HG03571 (cell line): ENCODE data around the gene ING5.
A peak's percentile ranks its signal among the peaks of the same experiment; 100 is the strongest.
"Not testable (repeated sequence)": the region's sequence is repeated elsewhere in the genome, so short reads cannot be mapped to it uniquely, and the experiment has no call there.

ENCODE experiments used
- ATAC-seq: cut with Tn5 transposase; IDR thresholded peaks from one replicate; pipeline ENCODE4 v1.9.1; 2021; ENCODE audit not compliant: unreplicated experiment

Gene ING5

GRCh38 chr2:241701399-241702154, at the start of gene ING5:
TSS of gene ING5 (plus strand) at chr2:241702039. CDS start at chr2:241702066, 27 bp downstream.
- peak; percentile 47 for ATAC-seq

GRCh38 chr2:241652142-241652541, 49.7 kb upstream of the ING5 start:
- ATAC-seq, result no peak

- no peak for ATAC-seq
These were observed 49.1 kb upstream of the ING5 start for GRCh38 chr2:241652722-241653121.

GRCh38 chr2:241653210-241653750, 48.6 kb upstream of the ING5 start:
- no peak for ATAC-seq

GRCh38 chr2:241654551-241654950, 47.3 kb upstream of the ING5 start:
- ATAC-seq, result no peak

- ATAC-seq, result no peak
These were observed 46.2 kb upstream of the ING5 start for GRCh38 chr2:241655516-241656189.

GRCh38 chr2:241656190-241656741, 45.6 kb upstream of the ING5 start:
- ATAC-seq, result no peak

GRCh38 chr2:241657786-241658254, 44.0 kb upstream of the ING5 start:
- ATAC-seq, result no peak

GRCh38 chr2:241658296-241658695, 43.5 kb upstream of the ING5 start:
- ATAC-seq, result no peak

GRCh38 chr2:241659150-241659739, 42.6 kb upstream of the ING5 start:
- no peak for ATAC-seq

GRCh38 chr2:241660593-241661213, 41.1 kb upstream of the ING5 start:
- ATAC-seq, result no peak

- ATAC-seq, result not testable (repeated sequence)
These were observed 39.1 kb upstream of the ING5 start for GRCh38 chr2:241662731-241663130.

GRCh38 chr2:241665731-241666440, 36.0 kb upstream of the ING5 start:
- ATAC-seq, result no peak

- no peak for ATAC-seq
These were observed 35.0 kb upstream of the ING5 start for GRCh38 chr2:241666627-241667400.

GRCh38 chr2:241668354-241668753, 33.5 kb upstream of the ING5 start:
- no peak for ATAC-seq

- ATAC-seq, result no peak
These were observed 33.0 kb upstream of the ING5 start for GRCh38 chr2:241668839-241669238.

- ATAC-seq, result no peak
These were observed 31.3 kb upstream of the ING5 start for GRCh38 chr2:241670333-241671110.

- no peak for ATAC-seq
These were observed 30.2 kb upstream of the ING5 start for GRCh38 chr2:241671457-241672240.
